GM19395 (cell line): Measurements from ENCODE around the gene TRIP13.
A peak's percentile ranks its signal among the peaks of the same experiment; 100 is the strongest.
"Not testable (repeated sequence)": the region's sequence is repeated elsewhere in the genome, so short reads cannot be mapped to it uniquely, and the experiment has no call there.

Experiments used
- ATAC-seq: cut with Tn5 transposase; IDR thresholded peaks from one replicate; pipeline ENCODE4 v1.9.1; 2021; ENCODE audit warnings: mild to moderate bottlenecking, moderate library complexity; ENCODE audit not compliant: unreplicated experiment

The TRIP13 gene

DNA sequence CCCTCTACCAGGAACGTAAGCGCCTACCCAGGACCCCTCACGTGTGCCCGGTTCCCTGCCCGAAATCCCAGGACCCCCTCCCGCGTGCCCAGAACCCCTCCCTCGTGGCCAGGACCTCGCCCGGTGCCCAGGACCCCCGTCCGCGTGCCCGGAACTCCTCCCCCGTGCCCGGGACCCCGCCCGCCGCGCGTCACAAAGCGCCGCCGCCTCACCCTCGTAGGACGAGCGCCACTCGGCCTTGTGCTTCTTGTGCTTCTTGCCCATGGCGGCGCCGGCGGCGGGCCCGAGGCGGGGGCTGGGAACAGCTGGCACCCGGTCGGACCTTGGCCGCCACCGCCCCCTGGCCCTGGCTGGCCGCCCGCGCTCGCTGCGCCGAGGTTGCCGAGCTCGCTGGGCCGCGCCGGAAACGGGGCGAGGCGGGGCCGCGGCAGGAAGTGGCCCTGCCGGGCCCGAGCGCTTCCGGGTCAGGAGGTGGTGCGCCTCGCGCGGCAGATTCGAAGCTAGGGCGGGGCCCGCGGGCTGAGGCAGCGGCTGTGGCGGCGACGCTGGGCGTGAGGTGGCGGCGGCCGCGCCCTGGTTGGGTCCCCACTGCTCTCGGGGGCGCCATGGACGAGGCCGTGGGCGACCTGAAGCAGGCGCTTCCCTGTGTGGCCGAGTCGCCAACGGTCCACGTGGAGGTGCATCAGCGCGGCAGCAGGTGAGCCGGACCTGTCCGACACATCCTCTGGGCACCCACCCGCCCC is at the start of gene TRIP13, which contains the start of gene BRD9:
TRIP13 (plus strand) TSS at position 491 of the 743 bp plus-strand sequence; CDS start at position 606, 115 bp downstream.
BRD9 (minus strand) TSS at position 408 of the 743 bp plus-strand sequence; CDS start at position 264, 144 bp downstream.
- ATAC-seq: peak; percentile 93

GRCh38 chr5:843371-843770 is 49.3 kb upstream of the TRIP13 start:
- ATAC-seq: not testable (repeated sequence)

DNA sequence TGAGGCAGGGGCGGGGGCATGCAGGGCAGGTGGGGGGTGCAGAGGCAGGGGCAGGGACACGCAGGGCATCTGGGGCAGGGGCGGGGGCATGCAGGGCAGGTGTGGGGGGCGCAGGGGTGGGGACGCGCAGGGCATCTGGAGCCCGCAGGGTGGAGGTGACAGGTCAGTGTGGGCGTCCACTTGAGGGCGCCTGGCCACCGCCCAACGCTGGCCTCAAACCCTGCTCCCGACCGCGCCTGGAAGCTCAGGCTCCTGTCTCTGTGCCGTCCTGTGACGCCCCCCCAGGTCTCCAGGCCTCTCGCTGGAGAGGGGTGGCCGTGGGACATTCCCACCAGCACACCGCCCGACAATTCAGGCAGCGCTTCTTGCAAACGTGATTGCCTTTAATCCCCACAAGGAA is 48.8 kb upstream of the TRIP13 start:
- ATAC-seq: not testable (repeated sequence)

GRCh38 chr5:844426-844825 is 48.3 kb upstream of the TRIP13 start:
- not testable (repeated sequence) for ATAC-seq

DNA sequence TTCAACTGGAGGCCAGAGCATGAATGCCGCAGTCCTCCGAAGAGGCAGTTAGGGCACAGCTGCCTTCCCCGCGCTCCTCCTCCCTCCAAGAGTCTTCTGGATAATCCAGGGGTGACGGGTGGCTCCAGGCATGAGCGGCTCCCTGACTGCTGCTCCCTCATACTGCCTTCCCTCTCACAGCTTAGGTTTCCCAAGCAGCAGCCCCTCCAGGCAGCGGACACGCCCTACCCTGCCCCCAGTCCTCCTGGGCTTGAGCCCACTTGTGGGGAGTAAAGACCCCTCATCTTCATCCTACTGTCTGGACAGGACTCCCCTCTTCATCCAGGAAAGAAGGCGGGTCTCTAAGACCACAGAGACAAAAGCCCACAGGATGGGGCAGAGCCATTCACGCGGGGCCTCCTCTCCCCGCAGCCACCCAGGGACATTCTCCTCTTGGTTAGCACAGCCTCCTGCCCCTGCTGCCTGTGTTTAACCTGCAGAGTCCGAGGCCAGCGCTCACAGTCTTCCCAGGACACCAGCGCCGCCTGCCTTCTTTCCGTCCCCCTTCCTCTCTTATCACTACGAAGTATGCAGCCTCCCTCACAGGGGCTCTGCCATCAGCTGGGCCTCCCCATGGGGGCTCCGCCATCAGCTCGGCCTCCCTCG is 47.5 kb upstream of the TRIP13 start:
- not testable (repeated sequence) for ATAC-seq

GRCh38 chr5:845676-846601 is 46.7 kb upstream of the TRIP13 start:
- not testable (repeated sequence) for ATAC-seq

GRCh38 chr5:846602-847091 is 46.0 kb upstream of the TRIP13 start:
- ATAC-seq: not testable (repeated sequence)

DNA sequence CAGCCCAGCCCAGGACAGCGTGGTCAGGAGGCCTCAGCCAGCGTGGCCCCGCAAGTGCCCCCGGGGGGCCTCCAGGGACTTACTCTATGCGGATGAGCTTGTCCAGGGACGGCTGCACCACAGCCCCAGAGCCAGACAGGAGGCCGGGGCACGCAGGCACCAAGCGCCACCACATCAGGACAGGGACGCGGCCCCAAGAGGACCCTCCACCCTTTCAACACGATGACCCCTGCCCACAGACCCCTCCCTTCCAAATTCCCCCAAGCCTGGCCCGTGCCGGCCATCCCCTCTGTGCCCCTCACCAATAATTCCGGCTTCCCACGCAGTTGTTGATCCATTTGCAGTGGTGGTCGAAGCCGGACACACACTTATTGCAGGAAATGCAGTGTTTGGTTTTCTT is 45.5 kb upstream of the TRIP13 start:
- ATAC-seq: not testable (repeated sequence)

GRCh38 chr5:847736-848135 is 44.9 kb upstream of the TRIP13 start:
- not testable (repeated sequence) for ATAC-seq

DNA sequence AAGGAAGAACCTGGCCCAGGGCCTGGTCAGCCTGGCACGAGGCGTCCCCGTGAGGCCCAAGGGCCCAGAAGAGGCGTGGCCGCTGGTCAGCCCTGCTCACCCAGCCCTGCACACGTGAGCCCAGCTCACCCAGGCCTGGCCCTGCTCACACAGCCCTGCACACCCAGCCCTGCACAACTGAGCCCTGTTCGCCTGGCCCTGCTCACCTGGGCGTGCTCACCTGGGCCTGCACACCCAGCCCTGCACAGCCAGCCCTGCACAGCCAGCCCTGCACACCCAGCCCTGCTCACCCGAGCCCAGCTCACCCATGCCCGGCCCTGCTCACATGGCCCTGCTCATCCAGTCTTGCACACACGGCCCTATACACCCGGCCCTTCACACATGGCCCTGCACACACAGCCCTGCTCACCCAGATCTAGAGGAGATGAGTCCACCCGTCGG is 44.0 kb upstream of the TRIP13 start:
- no peak for ATAC-seq

GRCh38 chr5:849651-850301 is 42.9 kb upstream of the TRIP13 start:
- no peak for ATAC-seq

DNA sequence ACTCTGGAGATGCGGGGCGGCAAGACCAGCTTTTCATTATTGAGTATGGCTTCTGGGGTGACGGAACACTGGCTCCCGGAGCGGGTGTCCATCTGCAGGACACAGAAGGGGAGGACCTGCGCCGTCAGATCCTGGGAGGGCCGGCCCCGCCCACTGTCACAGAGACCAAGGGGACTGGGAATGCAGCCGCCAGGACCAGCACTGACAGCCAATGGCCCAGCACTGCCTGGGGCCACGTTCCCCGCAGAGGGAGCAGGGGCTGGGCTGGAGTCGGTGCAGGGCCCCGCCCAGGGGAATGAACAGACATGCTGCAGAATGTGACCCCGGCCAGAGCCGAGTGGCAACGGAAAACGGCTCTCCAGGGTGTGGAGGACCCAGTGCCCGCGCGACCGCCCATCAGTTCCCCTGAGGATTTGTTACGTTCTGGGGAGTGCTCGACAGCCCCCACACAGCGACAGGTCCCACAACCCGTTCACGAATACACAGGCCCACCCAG is 42.1 kb upstream of the TRIP13 start, which contains the start of gene ZDHHC11:
ZDHHC11 (minus strand) TSS at position 476 of the 496 bp plus-strand sequence; CDS start at position 92, 384 bp downstream.
- ATAC-seq: no peak

DNA sequence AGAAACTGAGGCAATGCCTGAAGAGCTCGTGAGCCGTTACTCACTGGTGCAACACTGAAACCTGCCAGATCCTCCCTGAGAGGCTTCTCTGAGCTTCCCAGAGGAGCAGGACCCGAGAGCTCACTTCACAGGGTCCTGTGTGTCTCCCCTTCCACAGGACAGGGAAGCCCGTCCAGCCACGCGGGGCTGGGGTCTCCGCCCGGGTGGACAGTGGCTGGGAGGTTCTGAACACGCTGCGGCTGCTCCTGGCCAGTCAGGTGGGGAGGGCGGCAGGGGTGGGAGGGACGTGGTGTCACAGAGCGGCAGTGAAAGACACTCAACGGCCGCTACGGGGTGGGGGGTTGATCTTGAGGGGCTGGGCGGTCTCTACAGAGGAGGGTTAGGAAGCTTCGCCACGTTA is 41.6 kb upstream of the TRIP13 start:
- ATAC-seq: no peak

DNA sequence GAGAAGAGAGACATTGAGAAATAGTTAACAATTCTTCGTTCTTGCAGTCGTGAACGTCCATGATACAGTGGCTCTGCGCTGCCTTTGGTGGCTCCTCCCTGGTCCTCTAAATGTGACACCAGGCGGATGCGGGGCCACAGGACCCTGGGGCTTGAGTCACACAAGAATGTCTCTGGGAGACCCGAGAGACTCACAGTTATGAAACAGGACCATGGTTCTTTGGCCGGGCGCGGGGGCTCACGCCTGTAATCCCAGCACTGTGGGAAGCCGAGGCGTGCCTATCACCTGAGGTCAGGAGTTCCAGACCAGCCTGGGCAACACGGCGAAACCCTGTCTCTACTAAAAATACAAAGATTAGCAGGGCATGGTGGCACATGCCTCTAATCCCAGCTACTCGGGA is 41.1 kb upstream of the TRIP13 start:
- ATAC-seq: no peak

GRCh38 chr5:852018-852417 is 40.7 kb upstream of the TRIP13 start:
- no peak for ATAC-seq

- ATAC-seq: no peak
Observed at GRCh38 chr5:852431-853401, 40.0 kb upstream of the TRIP13 start.

- not testable (repeated sequence) for ATAC-seq
Observed at GRCh38 chr5:853416-854090, 39.1 kb upstream of the TRIP13 start.

GRCh38 chr5:854217-854616 is 38.5 kb upstream of the TRIP13 start:
- ATAC-seq: no peak
